Panc1 (cell line): ENCODE measurements around the gene ATRN.

Source experiments
- POLR2AphosphoS5 ChIP-seq: IDR thresholded peaks from 2 replicates; pipeline ENCODE4 v1.6.1; 2012; ENCODE audit warnings: mild to moderate bottlenecking, low read depth, low read length, moderate library complexity
- SIN3A ChIP-seq: IDR thresholded peaks from 2 replicates; pipeline ENCODE4 v1.6.1; 2012; ENCODE audit warnings: low read depth, mild to moderate bottlenecking, low read length, moderate library complexity, borderline replicate concordance; ENCODE audit not compliant: insufficient read depth
- TF ChIP-seq, protein P1 (sequence below): fragments of 450-650 bp; IDR thresholded peaks from 2 replicates; pipeline ENCODE4 v1.5.1; 2017; ENCODE audit warnings: mild to moderate bottlenecking

GRCh38 chr20:3633913-3634478 lies 163.2 kb downstream of the ATRN start:
- TF ChIP-seq POLR2AphosphoS5 (no peak), SIN3A (no peak)
- TF ChIP-seq, protein P1, sequence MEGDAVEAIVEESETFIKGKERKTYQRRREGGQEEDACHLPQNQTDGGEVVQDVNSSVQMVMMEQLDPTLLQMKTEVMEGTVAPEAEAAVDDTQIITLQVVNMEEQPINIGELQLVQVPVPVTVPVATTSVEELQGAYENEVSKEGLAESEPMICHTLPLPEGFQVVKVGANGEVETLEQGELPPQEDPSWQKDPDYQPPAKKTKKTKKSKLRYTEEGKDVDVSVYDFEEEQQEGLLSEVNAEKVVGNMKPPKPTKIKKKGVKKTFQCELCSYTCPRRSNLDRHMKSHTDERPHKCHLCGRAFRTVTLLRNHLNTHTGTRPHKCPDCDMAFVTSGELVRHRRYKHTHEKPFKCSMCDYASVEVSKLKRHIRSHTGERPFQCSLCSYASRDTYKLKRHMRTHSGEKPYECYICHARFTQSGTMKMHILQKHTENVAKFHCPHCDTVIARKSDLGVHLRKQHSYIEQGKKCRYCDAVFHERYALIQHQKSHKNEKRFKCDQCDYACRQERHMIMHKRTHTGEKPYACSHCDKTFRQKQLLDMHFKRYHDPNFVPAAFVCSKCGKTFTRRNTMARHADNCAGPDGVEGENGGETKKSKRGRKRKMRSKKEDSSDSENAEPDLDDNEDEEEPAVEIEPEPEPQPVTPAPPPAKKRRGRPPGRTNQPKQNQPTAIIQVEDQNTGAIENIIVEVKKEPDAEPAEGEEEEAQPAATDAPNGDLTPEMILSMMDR, result no peak
